GM23338 (cell line): ENCODE data around the gene NDUFA6. TPM values are rescaled to one million over a fixed set of nuclear protein-coding genes. Genes with fewer than 3 reads are reported as not detected.

Source experiments
- ATAC-seq: fragments of 200-7000 bp; cut with Tn5 transposase; 3 replicates; pipeline ENCODE4 v1.9.1; 2020
- DNase-seq: peaks from one replicate; pipeline ENCODE4 v3.0.0-alpha.2; 2015; ENCODE audit warnings: low spot score
- H2AFZ ChIP-seq: fragments of 200-600 bp; sonication (generic); 2 replicates; pipeline ENCODE4 v1.8.0; 2016; ENCODE audit warnings: antibody characterized with exemption, mild to moderate bottlenecking, moderate library complexity
- H3F3A ChIP-seq: fragments of 200-600 bp; sonication (generic); replicated peaks from 2 replicates; pipeline ENCODE4 v1.8.0; 2017; ENCODE audit warnings: antibody characterized with exemption, mixed run types, low read depth
- H3K27ac ChIP-seq: fragments of 200-600 bp; sonication (generic); 2 replicates; pipeline ENCODE4 v1.6.1; 2016; ENCODE audit warnings: low read depth
- H3K27me3 ChIP-seq: fragments of 200-600 bp; sonication (generic); 2 replicates; pipeline ENCODE4 v1.8.0; 2016; ENCODE audit warnings: mild to moderate bottlenecking, mixed run types, moderate library complexity; ENCODE audit not compliant: insufficient read depth
- H3K36me3 ChIP-seq: fragments of 200-600 bp; sonication (generic); 2 replicates; pipeline ENCODE4 v1.8.0; 2016; ENCODE audit warnings: mild to moderate bottlenecking; ENCODE audit not compliant: insufficient read depth
- H3K4me1 ChIP-seq: fragments of 200-600 bp; sonication (generic); 2 replicates; pipeline ENCODE4 v1.8.0; 2016; ENCODE audit warnings: mild to moderate bottlenecking, moderate library complexity; ENCODE audit not compliant: insufficient read depth
- H3K4me2 ChIP-seq: fragments of 200-600 bp; sonication (generic); 2 replicates; pipeline ENCODE4 v1.7.1; 2017; ENCODE audit warnings: mixed run types
- H3K4me3 ChIP-seq: fragments of 200-600 bp; sonication (generic); 2 replicates; pipeline ENCODE4 v1.6.1; 2016; ENCODE audit warnings: mixed run types
- H3K79me2 ChIP-seq: fragments of 200-600 bp; sonication (generic); replicated peaks from 2 replicates; pipeline ENCODE4 v1.8.0; 2017; ENCODE audit warnings: mild to moderate bottlenecking; ENCODE audit not compliant: insufficient read depth
- H3K9me2 ChIP-seq: fragments of 200-600 bp; sonication (generic); 2 replicates; pipeline ENCODE4 v1.8.0; 2017; ENCODE audit not compliant: insufficient read depth
- H4K20me1 ChIP-seq: fragments of 200-600 bp; sonication (generic); replicated peaks from 2 replicates; pipeline ENCODE4 v1.8.0; 2017; ENCODE audit warnings: mild to moderate bottlenecking; ENCODE audit not compliant: insufficient read depth
- H3K27ac Mint-ChIP-seq: 2 replicates; pipeline ENCODE4 v1.8.0; 2020; ENCODE audit warnings: inconsistent platforms, mild to moderate bottlenecking, moderate library complexity, mixed read lengths
- H3K27me3 Mint-ChIP-seq: 3 replicates; pipeline ENCODE4 v1.8.0; 2022; ENCODE audit warnings: low read depth, mild to moderate bottlenecking, moderate library complexity, mixed read lengths, inconsistent platforms; ENCODE audit not compliant: insufficient read depth, poor library complexity
- H3K36me3 Mint-ChIP-seq: 3 replicates; pipeline ENCODE4 v1.8.0; 2021; ENCODE audit warnings: low read depth, mild to moderate bottlenecking, inconsistent platforms, moderate library complexity, mixed read lengths
- H3K4me1 Mint-ChIP-seq: 3 replicates; pipeline ENCODE4 v1.8.0; 2020; ENCODE audit warnings: mild to moderate bottlenecking, inconsistent platforms, mixed read lengths
- H3K4me3 Mint-ChIP-seq: 3 replicates; pipeline ENCODE4 v1.8.0; 2021; ENCODE audit warnings: moderate library complexity, mild to moderate bottlenecking, inconsistent platforms, mixed read lengths
- H3K9me3 Mint-ChIP-seq: 3 replicates; pipeline ENCODE4 v1.8.0; 2020; ENCODE audit warnings: moderate library complexity, mild to moderate bottlenecking, inconsistent platforms, mixed read lengths
- CREB1 ChIP-seq: fragments of 250-450 bp; sonication (Bioruptor Pico); IDR thresholded peaks from 2 replicates; pipeline ENCODE4 v1.5.0; 2020; ENCODE audit warnings: low read depth, mild to moderate bottlenecking, moderate library complexity
- CTCF ChIP-seq, 2 experiments: fragments of 200-600 bp in 1 of 2; sonication (generic) in 1 of 2; conservative IDR thresholded peaks; 2 replicates each; pipeline versions ENCODE4 v1.5.1 to v1.6.1; 2016 to 2017; ENCODE audit warnings: antibody characterized with exemption in 2 of 2, low read depth in 2 of 2, mild to moderate bottlenecking in 2 of 2, moderate library complexity in 1 of 2
- ETS1 ChIP-seq: IDR thresholded peaks from 2 replicates; pipeline ENCODE4 v1.6.1; 2016; ENCODE audit warnings: antibody characterized with exemption
- EZH2 ChIP-seq: fragments of 200-600 bp; sonication (generic); IDR thresholded peaks from one replicate; pipeline ENCODE4 v1.8.0; 2017; ENCODE audit warnings: antibody characterized with exemption, mild to moderate bottlenecking, low read depth; ENCODE audit not compliant: unreplicated experiment
- EZH2phosphoT487 ChIP-seq: fragments of 200-600 bp; sonication (generic); IDR thresholded peaks from one replicate; pipeline ENCODE4 v1.8.1; 2018; ENCODE audit warnings: antibody characterized with exemption; ENCODE audit not compliant: unreplicated experiment
- JUNB ChIP-seq: IDR thresholded peaks from one replicate; pipeline ENCODE4 v1.6.1; 2016; ENCODE audit warnings: antibody characterized with exemption; ENCODE audit not compliant: unreplicated experiment
- NANOG ChIP-seq: IDR thresholded peaks from 2 replicates; pipeline ENCODE4 v1.6.1; 2016; ENCODE audit warnings: antibody characterized with exemption, borderline replicate concordance
- POLR2AphosphoS5 ChIP-seq: IDR thresholded peaks from 2 replicates; pipeline ENCODE4 v1.6.1; 2016; ENCODE audit warnings: antibody characterized with exemption, low read depth
- REST ChIP-seq: IDR thresholded peaks from one replicate; pipeline ENCODE4 v1.6.1; 2018; ENCODE audit warnings: antibody characterized with exemption; ENCODE audit not compliant: unreplicated experiment
- STAT1 ChIP-seq: IDR thresholded peaks from one replicate; pipeline ENCODE4 v1.6.1; 2016; ENCODE audit warnings: antibody characterized with exemption; ENCODE audit not compliant: unreplicated experiment
- ZNF114 ChIP-seq: fragments of 250-450 bp; sonication (Bioruptor Pico); IDR thresholded peaks from 2 replicates; pipeline ENCODE4 v1.5.0; 2020; ENCODE audit warnings: mild to moderate bottlenecking, moderate library complexity
- ZNF331 ChIP-seq: fragments of 250-450 bp; sonication (Bioruptor Pico); IDR thresholded peaks from 2 replicates; pipeline ENCODE4 v1.5.0; 2020; ENCODE audit warnings: low read depth, mild to moderate bottlenecking, moderate library complexity
- polyA plus RNA-seq: library from polyadenylated mRNA; unstranded; fragments of >200 nt; fragmentation: Nextera tagmentation; extraction: Ambion mirVana; gene quantifications from 2 replicates; pipeline ENCODE4 v1.2.1, GENCODE V29; 2016
- total RNA-seq: library from RNA; depleted of rRNA; stranded (reverse); fragments of >200 nt; shearing (Covaris generic); gene quantifications from 2 replicates; pipeline ENCODE4 v1.2.3, GENCODE V29; 2014
- TF ChIP-seq, protein P1 (sequence below): fragments of 250-450 bp; sonication (Bioruptor Pico); IDR thresholded peaks from 2 replicates; pipeline ENCODE4 v1.5.0; 2020; ENCODE audit warnings: mild to moderate bottlenecking, moderate library complexity

Gene NDUFA6
- total and polyA plus RNA-seq, 2 experiments from 2014 or later: 69.8 to 433 TPM

DNA sequence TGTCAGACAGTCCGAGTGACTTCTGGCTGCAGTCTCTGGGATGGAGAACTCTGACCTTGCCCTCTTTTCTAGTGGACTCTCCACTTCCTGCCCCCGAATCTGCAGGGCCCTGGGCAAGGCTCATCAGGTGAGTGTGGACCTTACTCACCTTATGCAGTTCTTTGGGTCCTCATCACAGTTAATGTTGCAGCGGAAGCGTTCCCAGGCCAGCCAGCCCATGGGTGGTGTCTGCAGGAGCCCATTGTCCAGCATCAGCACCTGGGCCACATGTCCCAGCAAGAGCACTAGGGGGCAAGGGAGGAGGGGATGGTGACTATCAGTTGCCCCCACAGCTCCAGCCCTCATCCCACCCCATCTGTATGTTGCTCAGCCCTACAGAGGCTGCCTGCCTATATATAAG lies 22.3 kb downstream of the NDUFA6 start:
- H4K20me1 ChIP-seq: no peaks in the 10 kb centered on the region
- H3K4me3 Mint-ChIP-seq: no peak overlapping the region
- peaks cover 2% of the 10 kb centered on the region; the same call in 1 of the 3 replicates for H3K9me3 Mint-ChIP-seq

More for the DNA sequence above, 22.3 kb downstream of the NDUFA6 start:
- Mint-ChIP-seq H3K27ac (no peak overlapping the region), H3K4me1 (peaks cover 28% of the 10 kb centered on the region), H3K36me3 (peaks cover 42% of the 10 kb centered on the region), H3K27me3 (peaks cover 25% of the 10 kb centered on the region)
- no peak for DNase-seq
- TF ChIP-seq, protein P1, sequence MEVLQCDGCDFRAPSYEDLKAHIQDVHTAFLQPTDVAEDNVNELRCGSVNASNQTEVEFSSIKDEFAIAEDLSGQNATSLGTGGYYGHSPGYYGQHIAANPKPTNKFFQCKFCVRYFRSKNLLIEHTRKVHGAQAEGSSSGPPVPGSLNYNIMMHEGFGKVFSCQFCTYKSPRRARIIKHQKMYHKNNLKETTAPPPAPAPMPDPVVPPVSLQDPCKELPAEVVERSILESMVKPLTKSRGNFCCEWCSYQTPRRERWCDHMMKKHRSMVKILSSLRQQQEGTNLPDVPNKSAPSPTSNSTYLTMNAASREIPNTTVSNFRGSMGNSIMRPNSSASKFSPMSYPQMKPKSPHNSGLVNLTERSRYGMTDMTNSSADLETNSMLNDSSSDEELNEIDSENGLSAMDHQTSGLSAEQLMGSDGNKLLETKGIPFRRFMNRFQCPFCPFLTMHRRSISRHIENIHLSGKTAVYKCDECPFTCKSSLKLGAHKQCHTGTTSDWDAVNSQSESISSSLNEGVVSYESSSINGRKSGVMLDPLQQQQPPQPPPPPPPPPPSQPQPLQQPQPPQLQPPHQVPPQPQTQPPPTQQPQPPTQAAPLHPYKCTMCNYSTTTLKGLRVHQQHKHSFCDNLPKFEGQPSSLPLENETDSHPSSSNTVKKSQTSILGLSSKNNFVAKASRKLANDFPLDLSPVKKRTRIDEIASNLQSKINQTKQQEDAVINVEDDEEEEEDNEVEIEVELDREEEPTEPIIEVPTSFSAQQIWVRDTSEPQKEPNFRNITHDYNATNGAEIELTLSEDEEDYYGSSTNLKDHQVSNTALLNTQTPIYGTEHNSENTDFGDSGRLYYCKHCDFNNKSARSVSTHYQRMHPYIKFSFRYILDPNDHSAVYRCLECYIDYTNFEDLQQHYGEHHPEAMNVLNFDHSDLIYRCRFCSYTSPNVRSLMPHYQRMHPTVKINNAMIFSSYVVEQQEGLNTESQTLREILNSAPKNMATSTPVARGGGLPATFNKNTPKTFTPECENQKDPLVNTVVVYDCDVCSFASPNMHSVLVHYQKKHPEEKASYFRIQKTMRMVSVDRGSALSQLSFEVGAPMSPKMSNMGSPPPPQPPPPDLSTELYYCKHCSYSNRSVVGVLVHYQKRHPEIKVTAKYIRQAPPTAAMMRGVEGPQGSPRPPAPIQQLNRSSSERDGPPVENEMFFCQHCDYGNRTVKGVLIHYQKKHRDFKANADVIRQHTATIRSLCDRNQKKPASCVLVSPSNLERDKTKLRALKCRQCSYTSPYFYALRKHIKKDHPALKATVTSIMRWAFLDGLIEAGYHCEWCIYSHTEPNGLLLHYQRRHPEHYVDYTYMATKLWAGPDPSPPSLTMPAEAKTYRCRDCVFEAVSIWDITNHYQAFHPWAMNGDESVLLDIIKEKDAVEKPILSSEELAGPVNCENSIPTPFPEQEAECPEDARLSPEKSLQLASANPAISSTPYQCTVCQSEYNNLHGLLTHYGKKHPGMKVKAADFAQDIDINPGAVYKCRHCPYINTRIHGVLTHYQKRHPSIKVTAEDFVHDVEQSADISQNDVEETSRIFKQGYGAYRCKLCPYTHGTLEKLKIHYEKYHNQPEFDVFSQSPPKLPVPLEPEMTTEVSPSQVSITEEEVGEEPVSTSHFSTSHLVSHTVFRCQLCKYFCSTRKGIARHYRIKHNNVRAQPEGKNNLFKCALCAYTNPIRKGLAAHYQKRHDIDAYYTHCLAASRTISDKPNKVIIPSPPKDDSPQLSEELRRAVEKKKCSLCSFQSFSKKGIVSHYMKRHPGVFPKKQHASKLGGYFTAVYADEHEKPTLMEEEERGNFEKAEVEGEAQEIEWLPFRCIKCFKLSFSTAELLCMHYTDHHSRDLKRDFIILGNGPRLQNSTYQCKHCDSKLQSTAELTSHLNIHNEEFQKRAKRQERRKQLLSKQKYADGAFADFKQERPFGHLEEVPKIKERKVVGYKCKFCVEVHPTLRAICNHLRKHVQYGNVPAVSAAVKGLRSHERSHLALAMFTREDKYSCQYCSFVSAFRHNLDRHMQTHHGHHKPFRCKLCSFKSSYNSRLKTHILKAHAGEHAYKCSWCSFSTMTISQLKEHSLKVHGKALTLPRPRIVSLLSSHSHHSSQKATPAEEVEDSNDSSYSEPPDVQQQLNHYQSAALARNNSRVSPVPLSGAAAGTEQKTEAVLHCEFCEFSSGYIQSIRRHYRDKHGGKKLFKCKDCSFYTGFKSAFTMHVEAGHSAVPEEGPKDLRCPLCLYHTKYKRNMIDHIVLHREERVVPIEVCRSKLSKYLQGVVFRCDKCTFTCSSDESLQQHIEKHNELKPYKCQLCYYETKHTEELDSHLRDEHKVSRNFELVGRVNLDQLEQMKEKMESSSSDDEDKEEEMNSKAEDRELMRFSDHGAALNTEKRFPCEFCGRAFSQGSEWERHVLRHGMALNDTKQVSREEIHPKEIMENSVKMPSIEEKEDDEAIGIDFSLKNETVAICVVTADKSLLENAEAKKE (CRISPR knock-in tag): no peak
- TF ChIP-seq STAT1 (no peak), CTCF (conservative IDR thresholded peaks at IDR 0.05; ENCODE audit: low read depth in 2 of 2) (no peak), EZH2 (no peak), ETS1 (no peak), POLR2AphosphoS5 (no peak), REST (no peak), CREB1 (CRISPR knock-in tag) (no peak), ZNF331 (CRISPR knock-in tag) (no peak), EZH2phosphoT487 (no peak), ZNF114 (no peak), NANOG (no peak), JUNB (no peak)
- Histone ChIP-seq H3K4me3 (no peak overlapping the region), H3K27me3 (peaks cover 4% of the 10 kb centered on the region), H3F3A (peaks cover 14% of the 10 kb centered on the region), H3K36me3 (no peaks in the 10 kb centered on the region), H3K79me2 (no peaks in the 10 kb centered on the region), H2AFZ (no peak overlapping the region), H3K27ac (no peak overlapping the region), H3K9me2 (no peaks in the 10 kb centered on the region; the same call in 1 of the 2 replicates), H3K4me2 (no peak overlapping the region), H3K4me1 (peaks cover 33% of the 10 kb centered on the region)
- ATAC-seq: no peak
